HG02981 (cell line): Measurements from ENCODE around the gene HNRNPA1.
A peak's percentile ranks its signal among the peaks of the same experiment; 100 is the strongest.
"Not testable (repeated sequence)": the region's sequence is repeated elsewhere in the genome, so short reads cannot be mapped to it uniquely, and the experiment has no call there.

Experiments used
- ATAC-seq: cut with Tn5 transposase; IDR thresholded peaks from one replicate; pipeline ENCODE4 v1.9.1; 2021; ENCODE audit warnings: mild to moderate bottlenecking, moderate library complexity; ENCODE audit not compliant: unreplicated experiment

HNRNPA1 gene

GRCh38 chr12:54296393-54297099 is 16.0 kb downstream of the HNRNPA1 start:
- ATAC-seq = no peak

DNA sequence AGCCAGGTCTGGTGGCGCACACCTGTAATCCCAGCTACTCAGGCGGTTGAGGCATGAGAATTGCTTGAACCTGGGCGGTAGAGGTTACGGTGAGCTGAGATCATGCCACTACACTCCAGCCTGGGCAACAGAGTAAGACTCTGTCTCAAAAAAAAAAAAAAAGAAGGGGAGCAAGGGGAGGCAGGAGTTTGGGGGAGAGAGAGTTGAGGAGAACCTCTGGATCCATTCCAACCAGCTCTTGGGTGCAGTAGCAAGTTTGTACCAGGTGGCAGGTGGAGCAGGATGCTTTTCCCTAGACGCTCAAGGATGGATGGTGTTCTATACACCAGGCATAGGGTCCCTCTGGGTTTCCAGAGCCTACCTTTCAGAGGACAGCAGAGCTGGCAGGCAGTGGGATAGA is 18.4 kb downstream of the HNRNPA1 start:
- ATAC-seq = no peak

DNA sequence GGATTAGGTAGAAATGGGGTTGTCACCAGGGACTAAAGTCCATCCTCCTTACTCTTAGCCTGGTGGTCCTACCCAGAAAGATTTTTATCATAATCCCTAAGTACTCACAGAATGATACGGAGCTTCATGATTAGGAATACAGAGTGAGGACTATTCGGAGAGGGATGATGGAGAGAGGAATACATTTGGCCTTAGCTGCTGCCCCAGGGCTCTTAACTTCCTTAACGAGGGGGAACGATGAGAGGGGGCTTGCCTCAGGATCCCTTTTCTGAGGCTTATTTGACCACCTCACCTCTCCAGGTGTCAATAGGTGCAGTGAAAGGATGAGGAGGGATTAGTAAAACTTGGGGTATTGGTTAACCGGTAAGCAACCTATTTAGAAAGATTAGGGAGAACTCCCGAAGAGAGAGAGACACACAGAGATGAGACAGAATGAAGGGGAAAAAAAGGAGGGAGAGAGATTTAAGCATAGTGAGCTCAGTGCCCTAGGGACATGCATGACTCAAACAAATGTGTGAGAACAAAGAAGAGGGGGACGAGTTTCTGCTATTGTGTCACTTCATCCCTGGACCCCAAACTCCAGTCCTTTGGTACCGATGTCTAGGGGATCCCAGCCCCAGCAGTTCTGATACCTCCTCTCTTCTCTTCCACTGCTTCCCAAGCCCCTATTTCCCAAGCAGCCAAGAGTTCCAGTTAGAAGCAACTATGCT is 19.1 kb downstream of the HNRNPA1 start:
- ATAC-seq = no peak

DNA sequence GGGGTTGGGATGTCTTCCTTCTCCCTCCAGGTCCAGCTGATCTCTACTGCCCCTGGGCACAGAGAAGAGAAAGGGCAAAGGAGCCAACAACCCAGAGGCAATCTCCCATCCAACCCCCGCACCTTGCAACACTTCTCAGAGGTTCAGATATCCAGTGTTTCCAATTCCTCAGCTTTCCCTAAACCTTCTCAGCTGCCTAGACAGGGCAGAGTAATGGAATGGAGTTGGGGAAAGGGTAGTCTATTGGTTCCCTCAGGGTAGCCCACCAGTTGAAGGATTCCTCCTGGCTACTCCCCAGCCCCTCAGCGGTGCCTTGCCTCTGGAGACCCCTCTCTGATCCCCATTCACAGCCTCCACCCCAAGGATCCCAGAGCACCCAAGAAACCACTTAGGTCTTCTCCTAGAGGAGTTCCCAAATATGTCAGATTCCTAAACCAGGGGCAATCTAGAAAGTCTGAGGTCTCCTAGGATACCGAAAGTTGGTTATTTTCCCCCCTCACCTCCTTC is 19.8 kb downstream of the HNRNPA1 start:
- ATAC-seq = no peak

DNA sequence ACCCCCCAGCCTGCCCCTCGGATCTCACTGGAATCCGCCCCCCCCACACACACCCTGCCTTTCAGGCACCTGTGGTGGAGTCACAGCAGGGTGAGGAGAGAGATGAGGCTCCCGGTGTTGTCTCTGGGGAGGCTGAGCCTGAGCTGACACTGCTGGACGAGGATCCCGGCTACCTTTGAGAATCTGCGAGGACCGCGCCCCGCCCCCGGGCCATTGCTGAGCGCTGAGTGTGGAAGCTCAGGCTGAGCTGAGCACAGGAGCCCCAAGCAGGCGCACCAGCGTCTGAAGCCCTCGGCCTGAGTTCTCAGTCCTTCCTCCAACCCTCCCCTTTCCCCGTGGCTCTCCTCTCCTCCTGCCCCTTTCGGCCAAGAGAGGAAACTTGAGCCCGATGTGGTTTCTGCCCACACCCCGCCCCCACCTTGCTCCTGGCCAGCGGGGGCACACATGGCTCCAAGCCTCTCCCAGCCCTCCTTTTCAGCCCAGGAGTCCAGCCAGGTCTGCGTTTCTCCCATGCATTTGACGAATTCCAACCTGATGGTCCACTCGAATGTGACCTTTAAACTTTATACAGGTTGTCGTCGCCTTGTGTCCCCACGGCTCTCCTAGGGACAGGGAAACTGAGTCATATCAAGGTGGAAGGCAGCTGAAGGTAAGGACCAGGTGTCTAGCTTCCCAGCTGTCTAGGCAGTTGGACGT is 20.4 kb downstream of the HNRNPA1 start, which contains the start of gene NFE2:
TSS of gene NFE2 (minus strand) at position 284 of the 696 bp plus-strand sequence. CDS start 5,767 bp downstream, outside the sequence.
- no peak for ATAC-seq

GRCh38 chr12:54301428-54302048 is 21.0 kb downstream of the HNRNPA1 start:
- no peak for ATAC-seq

DNA sequence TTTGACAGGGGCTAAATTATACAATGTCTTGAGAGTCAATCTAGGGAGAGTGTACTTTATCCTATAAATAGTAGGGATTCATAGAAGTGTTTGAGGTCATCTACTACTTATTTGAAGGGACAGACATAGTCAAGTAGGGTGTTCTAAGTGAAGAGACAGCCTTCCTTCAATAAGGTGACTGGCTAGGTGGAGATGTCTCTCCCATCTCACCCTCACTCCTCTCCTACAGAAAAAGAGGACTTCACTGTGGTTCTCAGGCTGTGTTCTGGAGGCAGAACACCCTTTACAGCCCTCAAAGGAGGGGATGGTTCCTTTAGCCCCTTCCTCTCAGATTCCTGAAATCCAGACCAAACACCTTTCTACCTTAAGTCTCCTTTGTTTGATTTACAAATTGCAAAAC is 23.1 kb downstream of the HNRNPA1 start:
- no peak for ATAC-seq

DNA sequence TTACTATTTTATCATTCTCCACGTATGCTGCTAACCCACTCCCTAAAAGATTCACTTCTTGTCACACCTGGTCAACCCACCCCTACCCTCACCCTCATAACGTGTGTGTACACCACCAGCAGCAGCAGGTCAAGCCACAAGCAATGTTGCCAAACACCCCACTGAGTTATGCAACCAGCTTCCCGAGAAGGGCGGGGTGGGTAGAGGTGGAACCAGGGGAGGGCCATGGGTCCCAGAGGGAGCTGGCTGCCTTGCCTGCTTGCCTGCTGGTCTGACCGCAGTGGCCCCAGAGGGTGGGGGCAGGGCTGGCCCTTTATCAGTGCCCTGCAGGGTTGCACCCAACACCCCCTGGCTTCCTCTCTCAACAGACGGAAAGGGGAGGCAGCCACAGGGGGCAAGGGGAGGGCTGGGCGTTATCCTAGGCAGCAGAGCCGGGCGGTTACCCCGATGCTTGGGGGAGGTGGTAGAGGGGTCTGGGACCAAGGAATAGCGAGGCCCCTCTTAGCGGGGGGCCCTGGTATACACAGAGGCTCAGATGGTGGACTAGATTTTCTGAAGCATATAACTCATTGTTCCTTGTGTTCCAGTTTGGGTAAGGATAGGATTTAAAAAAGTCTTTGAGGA is 23.8 kb downstream of the HNRNPA1 start:
- no peak for ATAC-seq

- no peak for ATAC-seq
Measured at GRCh38 chr12:54306925-54307741, 26.6 kb downstream of the HNRNPA1 start.

DNA sequence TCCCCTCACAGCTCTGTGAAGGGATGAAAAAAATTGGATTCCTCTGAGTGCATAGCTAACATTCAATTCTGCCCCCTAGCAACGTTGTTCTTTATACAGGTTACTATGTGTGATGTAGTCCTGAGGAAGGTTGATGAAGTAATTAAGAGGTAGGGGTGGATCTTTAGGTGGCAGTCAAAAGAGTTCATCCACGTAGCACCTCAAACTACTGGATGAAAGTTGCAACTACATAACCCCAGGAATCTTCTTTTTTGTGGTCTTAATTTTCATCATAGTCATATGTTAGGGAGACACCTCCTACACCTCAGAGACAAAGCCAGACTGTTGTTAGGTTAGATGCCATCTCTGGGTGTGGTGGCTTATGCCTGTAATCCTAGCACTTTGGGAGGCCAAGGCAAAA is 30.5 kb downstream of the HNRNPA1 start:
- ATAC-seq = no peak

- ATAC-seq = not testable (repeated sequence)
Measured at GRCh38 chr12:54312309-54312708, 31.8 kb downstream of the HNRNPA1 start.

DNA sequence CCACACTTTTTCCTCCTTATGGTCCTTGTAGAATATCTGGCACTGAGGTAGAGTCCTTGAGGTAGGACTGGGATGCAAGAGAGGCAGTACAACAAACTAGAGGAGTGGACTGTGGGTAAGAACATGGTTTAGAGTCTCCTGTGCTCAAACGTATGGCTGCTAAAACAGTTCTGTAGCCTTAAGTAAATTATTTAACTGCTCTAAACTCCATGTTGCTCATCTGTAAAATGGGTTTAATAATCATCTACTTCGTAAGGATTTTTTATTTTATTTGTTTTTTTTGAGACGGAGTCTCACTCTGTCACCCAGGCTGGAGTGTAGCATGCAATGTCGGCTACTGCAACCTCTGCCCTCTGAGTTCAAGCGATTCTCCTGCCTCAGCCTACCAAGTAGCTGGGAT is 40.8 kb downstream of the HNRNPA1 start:
- ATAC-seq = no peak

DNA sequence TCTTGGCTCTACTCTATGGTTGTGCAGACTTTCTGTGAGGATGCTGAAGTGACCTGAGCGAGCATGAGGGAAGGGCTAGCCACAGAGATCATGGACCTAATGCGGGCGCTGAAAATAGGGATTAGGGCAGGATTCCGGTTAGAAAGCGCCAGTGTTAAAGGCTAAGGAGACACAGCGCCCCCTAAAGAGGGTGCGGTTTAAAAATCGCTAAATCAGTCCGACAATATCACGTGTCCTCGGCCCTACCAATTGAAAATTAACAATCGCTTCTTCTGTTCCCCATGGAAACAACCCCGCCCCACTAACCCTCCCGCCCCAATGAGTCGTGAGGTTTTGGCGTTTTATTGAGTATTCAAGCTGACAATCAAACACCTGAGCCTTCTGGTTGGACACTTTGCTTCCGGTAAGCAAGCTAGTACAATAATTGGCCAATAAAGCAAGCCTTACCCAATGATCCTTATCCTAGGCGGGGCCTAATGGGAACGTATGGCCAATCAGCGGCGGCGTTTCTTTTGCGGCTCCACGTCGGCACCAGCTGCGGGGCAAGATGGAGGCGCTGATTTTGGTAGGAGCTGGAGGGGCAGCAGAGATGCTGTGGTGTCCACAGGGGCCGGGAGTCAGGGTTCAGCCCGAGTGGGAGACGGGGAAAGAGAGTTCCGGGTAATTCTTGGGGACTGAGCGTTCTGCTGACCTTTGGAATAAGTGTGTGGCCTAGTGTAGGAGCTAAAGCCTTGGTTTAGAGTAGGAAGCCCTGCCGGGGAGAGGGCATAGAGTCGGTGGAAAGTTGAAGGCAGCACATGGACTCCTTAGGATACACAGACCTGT is 44.3 kb downstream of the HNRNPA1 start, which contains the start of gene COPZ1:
TSS of gene COPZ1 (plus strand) at position 515 of the 825 bp plus-strand sequence. CDS start at position 548, 33 bp downstream.
- ATAC-seq = peak; percentile 97

DNA sequence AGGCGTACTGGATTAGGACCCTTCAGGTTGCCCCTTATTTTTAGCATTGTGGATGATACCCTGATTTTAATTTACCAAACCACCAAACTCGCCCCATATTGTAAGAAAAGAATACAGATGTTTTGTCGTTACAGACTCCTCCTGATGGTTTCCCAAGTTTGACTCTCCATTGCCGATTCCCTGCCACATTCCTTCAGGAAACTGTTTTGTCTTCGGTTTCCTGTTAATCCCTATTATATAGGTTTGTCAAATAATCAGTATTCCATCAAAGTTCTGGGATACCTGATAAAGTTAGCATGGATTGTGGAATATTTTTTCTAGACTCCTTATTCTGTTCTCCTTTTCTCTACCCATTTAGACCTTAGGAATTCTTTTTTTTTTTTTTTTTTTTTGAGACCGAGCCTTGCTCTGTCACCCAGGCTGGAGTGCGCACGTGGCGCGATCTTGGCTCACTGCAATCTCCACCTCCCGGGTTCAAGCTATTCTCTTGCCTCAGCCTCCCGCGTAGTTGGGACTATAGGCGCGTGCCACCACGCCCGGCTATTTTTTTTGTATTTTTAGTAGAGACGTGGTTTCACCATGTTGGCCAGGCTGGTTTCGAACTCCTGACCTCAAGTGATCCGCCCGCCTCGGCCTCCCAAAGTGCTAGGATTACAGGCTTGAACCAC is 45.0 kb downstream of the HNRNPA1 start:
- ATAC-seq = not testable (repeated sequence)

DNA sequence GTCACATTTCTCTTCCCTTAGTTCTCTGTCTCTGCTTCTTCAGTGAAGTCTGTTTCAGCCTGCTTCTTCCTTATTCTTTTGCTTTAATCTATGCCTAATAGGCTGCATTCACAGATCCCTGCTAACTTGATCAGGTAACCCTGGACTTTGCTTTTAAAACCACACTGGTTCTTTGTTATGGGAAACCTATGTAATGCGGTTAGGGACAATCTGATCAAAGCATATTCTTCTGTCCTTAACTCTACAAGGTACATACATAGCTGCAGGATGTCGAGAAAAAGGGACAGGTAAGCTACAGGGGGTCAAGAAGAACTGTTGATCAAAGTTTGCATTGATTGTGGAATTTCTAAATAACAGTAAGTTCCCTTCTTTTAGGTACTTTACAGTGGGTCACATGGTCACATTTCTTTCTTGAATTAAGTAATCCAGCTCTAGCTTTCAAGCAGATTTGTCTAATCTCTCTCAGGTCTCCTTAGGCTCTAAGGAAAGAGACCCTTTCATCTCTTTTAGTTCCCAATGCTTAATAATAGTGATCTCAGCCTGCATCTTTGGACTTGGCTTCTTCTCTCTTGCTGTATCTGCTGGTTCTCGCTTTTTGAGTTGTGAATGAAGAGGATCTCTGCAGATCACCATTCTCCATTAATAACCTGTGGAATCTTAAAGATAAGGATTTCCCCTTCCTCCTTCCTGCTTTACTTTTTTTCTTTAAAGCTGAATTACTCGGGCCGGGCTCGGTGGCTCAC is 48.2 kb downstream of the HNRNPA1 start:
- ATAC-seq = no peak

DNA sequence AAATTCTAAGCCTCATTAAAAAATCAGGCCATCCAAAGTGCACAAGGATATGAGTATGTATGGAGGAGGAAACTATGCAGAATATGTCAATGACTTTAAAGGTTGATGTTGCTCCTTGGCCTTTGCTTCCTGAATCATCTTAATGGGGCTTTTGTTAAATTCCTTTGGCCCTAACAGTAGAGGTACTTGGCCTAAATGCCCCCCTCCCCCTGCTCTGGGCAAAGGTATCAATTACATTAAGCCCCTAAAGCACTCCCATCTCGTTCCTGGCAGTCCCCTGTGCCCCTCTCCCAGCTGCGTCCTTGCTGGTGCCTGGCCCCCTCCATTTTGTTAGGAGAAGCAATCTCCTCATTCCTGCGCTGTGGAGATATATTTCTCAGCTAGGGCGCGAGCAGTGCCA is 49.2 kb downstream of the HNRNPA1 start:
- ATAC-seq = no peak

DNA sequence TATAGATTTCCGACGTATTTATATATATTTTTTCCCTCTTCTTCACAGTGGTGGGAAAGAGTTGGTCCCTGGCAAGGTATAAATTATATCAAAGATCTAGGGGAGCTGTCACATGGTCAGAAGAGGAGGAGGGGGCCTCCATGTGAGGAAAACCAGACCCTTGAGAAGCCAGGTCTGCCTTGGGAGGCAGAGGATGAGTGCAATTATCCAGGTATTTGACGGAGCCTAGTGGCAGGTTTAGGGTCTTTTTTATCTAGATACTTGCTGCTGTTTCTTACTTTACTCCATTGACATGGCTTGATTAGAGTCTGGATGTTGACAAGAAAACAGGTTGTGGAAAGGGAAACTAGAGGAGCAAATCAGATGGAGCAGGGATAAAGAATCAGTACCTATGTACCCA is 49.9 kb downstream of the HNRNPA1 start:
- ATAC-seq = no peak

- no peak for ATAC-seq
Measured at GRCh38 chr12:54331461-54331860, 50.9 kb downstream of the HNRNPA1 start.
